GM18909 (cell line): Measurements from ENCODE around the gene BNC2.

Experiments used
- ATAC-seq: cut with Tn5 transposase; IDR thresholded peaks from one replicate; pipeline ENCODE4 v1.9.1; 2021; ENCODE audit warnings: mild to moderate bottlenecking; ENCODE audit not compliant: unreplicated experiment, poor library complexity

Gene BNC2

GRCh38 chr9:16613605-16614004 is 256.9 kb downstream of the BNC2 start:
- no peak for ATAC-seq

- no peak for ATAC-seq
These were observed 257.4 kb downstream of the BNC2 start for GRCh38 chr9:16613051-16613450.

- ATAC-seq = no peak
These were observed 257.8 kb downstream of the BNC2 start for GRCh38 chr9:16612627-16613026.

- ATAC-seq = no peak
These were observed 258.5 kb downstream of the BNC2 start for GRCh38 chr9:16611983-16612382.

- no peak for ATAC-seq
These were observed 259.5 kb downstream of the BNC2 start for GRCh38 chr9:16611001-16611400.

GRCh38 chr9:16610538-16610937 is 259.9 kb downstream of the BNC2 start:
- no peak for ATAC-seq

GRCh38 chr9:16608906-16609305 is 261.6 kb downstream of the BNC2 start:
- ATAC-seq = no peak

GRCh38 chr9:16602494-16602893 is 268.0 kb downstream of the BNC2 start:
- no peak for ATAC-seq

- no peak for ATAC-seq
These were observed 268.5 kb downstream of the BNC2 start for GRCh38 chr9:16601991-16602390.

- ATAC-seq = no peak
These were observed 272.2 kb downstream of the BNC2 start for GRCh38 chr9:16598316-16598715.

GRCh38 chr9:16597136-16597535 is 273.3 kb downstream of the BNC2 start:
- no peak for ATAC-seq

- no peak for ATAC-seq
These were observed 275.2 kb downstream of the BNC2 start for GRCh38 chr9:16595227-16595626.

GRCh38 chr9:16594787-16595186 is 275.7 kb downstream of the BNC2 start:
- no peak for ATAC-seq

- no peak for ATAC-seq
These were observed 276.7 kb downstream of the BNC2 start for GRCh38 chr9:16593746-16594145.

GRCh38 chr9:16591092-16591491 is 279.4 kb downstream of the BNC2 start:
- ATAC-seq = no peak

- ATAC-seq = no peak
These were observed 284.9 kb downstream of the BNC2 start for GRCh38 chr9:16585591-16585990.

GRCh38 chr9:16579872-16580432 is 290.5 kb downstream of the BNC2 start:
- no peak for ATAC-seq

GRCh38 chr9:16575986-16576245 is 294.6 kb downstream of the BNC2 start:
- no peak for ATAC-seq

- no peak for ATAC-seq
These were observed 295.1 kb downstream of the BNC2 start for GRCh38 chr9:16575142-16575985.

- ATAC-seq = no peak
These were observed 298.3 kb downstream of the BNC2 start for GRCh38 chr9:16572005-16572734.

GRCh38 chr9:16571127-16571802 is 299.2 kb downstream of the BNC2 start:
- ATAC-seq = no peak
